GM19467 (cell line): ENCODE results near the gene UPK3A.

Source experiments
- ATAC-seq: cut with Tn5 transposase; IDR thresholded peaks from one replicate; pipeline ENCODE4 v1.9.1; 2021; ENCODE audit warnings: mild to moderate bottlenecking, moderate library complexity; ENCODE audit not compliant: unreplicated experiment

Gene UPK3A

DNA sequence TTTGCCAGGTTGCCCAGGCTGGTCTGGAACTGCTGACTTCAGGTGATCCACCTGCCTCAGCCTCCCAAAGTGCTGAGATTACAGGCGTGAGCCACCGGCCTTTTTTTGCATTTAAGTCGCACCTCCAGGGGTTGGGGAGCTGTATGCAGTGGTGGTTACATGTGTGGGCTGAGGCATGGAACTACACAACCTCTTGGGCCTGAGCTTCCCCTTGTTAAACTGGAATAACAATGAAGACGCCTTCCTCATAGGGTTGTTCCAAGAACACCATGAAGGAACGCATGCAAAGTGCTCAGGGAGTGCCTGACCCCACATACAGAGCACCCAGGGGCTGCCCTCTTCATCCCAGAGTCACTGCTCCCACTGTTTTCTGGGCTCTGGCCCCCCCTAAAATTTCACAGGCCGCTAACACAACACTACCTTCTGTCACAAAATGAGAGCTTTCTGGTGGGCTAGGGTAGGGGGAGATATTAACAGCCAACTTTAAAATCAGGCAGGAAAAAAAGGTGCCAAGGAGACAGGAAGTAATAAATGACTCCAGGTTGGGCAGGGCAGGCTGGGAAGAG lies 23.7 kb downstream of the UPK3A start:
- no peak for ATAC-seq

DNA sequence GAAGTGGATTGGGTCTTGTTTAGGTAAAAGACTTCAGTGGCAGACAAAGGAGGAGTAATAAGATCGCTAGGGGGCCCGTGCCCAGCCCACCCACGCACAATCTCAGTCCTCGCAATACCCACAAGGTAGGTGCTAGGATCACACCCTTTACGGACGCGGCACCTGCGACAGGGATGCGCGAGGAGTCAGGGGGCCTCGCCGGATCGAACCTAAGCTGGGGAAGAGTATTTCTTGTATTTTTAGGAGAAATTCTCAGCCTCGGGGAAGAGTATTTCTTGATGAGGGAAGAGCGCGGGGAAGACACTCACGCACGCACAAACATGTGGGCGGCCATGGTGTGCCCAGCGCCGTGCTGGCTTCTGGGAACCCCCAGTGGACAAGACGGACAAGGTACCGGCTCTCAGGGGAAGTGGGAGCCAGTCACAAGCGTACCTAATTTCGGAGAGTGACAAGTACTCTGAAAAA lies 24.2 kb downstream of the UPK3A start:
- ATAC-seq, result no peak

DNA sequence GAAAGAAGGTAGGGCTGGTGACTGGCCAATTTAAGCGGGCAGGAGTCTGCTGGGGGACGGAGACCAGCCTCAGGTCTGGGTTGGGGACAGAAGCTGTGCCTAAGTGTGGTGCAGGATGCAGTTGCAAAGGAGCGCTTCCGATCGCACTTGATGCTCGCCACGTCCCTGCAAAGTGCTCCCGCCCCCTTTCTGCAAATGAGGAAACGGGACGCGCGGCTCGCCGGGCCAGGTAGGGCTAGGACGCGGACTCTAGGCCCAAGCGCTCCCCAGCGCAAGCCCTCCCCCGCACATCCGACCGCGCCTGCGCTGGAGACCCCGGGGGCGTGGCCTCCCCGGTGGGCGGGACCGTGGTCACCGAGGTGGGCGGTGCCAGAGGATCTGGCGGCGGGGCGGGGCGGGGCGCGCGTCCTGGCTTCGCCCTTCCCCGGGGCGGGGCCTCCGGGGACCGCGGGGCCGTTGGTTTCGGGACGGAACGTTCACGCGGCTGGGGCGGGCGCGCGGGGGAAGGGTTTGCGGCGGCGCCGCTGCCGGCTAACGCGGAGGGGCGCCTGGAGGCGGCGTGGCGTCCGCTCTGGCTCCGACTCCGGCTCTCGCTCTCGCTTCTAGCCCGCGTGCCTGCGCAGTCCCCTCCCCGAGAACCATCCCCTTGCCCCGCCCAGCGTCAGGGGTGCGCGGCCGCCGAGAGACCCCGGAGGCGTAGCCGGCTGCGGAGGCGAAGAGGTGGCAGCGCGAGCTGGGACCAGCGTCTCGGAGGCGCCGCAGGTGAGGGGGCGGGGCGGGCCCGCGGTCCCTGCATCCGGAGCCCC lies 24.9 kb downstream of the UPK3A start, which contains the start of gene FAM118A:
Gene FAM118A, plus strand, starts transcription at position 513 of the 806 bp plus-strand sequence. CDS start 12,446 bp downstream, outside the sequence.
- peak; percentile 76 for ATAC-seq

DNA sequence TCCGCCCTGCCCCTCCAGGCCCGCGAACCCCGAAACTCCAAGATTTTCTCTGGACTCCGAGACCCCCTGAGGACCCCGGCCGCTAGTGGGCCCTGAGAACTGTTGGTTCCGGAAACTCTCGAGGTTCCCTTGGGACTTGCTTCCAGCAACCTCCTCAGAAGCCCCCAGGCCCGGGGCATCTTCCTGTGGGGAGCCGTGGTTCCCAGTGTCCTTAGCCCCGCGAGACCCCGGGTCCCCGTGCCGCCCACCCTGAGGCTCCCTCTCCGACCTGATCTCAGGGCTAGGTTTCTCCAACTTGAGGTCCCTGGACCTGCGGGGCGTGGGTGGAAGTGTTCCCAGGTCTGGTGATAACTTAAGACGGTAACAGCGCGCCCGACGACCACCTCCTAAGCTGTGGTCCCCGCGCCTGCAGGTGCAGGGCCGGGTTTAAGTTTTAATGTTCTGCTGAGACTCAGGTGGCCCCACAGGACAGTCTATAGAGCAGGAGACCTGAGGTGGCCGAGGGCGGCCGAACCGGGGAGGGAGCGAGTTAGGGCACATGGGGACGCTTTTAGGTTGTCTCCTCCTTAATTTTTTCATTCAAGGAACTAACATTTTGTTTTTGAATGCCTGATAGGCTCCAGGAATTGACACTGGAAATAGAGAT lies 25.7 kb downstream of the UPK3A start:
- ATAC-seq, result no peak

DNA sequence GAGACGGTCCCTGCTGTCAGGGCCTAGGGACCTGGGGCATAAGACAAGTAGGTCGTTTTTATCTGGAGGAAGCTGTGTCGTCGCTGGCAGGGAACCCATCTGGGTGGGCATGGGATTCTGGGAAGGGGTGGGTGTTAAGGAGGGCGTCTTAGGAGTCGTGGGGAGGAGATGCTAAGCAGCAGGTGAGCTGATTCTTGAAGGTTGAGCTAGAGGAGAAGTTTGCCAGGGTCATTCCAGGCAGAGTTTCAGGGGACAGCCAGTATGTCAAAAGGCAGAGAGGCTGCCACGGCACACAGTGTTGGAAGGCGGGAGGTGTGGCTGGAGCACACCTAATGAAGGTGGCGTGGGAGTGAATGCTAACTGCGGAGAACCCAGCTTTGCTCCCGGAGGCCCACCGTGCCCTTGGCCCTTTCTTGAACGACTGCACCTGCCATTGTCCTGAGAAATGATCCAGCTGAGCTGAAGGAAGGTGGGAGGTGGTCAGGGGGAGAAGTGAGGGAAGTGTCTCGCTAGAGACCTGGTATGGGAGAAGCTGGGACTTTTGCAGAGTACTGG lies 26.3 kb downstream of the UPK3A start:
- no peak for ATAC-seq

DNA sequence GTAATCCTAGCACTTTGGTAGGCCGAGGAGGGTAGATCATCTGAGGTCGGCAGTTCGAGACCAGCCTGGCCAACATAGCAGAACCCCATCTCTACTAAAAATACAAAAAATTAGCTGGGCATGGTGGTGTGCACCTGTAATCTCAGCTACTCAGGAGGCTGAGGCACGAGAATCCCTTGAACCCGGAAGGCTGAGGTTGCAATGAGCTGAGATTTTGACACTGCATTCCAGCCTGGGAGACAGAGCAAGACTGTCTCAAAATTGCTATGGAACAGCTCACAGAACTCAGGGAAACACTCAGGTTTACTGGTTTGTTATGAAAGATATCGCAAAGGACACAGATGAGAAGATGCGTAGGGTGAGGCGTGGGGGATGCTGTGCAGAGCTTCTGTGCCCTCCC lies 27.7 kb downstream of the UPK3A start:
- no peak for ATAC-seq

DNA sequence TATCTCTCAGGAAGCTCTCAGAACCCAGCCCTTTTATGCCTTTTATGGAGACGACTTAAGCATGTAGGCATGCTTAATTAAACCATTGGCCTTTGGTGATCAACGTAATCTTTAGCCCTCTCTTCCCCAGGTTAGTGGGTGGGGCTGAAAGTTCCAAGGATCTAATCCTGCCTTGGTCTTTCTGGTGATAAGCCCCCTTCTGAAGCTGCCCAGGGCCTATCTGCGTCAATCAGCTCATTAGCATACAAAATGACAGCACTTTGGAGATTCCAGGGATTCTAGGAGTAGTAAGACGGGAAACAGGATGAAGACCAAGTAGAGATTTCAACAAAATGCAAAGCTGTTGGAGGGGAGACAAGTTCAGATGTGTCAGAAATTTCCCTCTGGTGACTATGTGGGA lies 28.1 kb downstream of the UPK3A start:
- no peak for ATAC-seq

DNA sequence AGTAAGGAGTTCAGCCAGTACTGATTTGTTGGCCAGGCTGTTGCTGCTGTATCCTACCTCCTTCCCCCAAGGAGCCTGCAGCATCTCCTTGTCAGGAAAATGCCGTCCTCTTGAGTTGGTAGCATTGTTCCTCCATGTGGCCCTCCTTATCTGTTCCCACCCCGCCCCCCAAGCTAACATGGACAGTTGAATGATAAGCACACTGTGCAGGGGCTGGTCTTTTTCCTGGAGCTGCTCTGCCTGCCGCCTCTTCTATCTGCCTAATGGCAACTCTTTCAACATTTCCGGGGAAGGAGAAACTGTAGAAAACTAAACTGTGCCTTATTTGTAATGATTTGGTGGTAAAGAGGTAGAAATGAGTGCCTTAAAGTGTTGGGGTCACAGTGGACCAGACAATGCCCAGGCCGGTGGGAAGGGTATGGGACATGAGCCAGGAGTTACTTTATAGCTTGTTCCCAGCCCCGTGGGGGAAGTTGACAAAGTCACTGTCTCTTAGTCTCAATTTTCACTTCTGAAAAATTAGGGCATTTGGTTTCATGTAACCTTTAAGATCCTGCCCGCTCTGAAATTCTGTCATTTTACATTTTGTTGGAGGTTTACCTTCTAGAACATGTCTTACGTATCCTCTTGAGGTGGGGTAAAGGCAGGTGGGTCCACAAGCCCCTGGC lies 29.4 kb downstream of the UPK3A start:
- no peak for ATAC-seq

DNA sequence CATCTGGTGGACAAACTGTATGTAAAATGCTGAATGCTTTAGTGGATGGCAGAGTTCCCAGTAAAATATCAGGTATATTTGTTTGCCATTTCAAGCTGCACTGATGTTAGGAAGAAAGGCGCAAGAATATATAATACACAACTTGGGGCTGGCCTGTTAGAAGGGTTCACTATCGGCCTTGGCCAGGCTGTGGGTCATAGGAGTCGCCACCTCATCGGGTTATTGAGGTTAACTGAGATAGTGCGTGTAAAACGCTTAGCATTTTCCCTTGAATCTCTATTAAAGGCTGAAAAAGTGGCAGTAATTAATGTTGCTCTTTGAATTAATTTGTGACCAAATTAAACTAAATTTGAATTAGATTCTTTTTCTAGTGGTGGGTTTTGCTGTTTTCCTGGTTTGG lies 30.0 kb downstream of the UPK3A start:
- ATAC-seq, result no peak

DNA sequence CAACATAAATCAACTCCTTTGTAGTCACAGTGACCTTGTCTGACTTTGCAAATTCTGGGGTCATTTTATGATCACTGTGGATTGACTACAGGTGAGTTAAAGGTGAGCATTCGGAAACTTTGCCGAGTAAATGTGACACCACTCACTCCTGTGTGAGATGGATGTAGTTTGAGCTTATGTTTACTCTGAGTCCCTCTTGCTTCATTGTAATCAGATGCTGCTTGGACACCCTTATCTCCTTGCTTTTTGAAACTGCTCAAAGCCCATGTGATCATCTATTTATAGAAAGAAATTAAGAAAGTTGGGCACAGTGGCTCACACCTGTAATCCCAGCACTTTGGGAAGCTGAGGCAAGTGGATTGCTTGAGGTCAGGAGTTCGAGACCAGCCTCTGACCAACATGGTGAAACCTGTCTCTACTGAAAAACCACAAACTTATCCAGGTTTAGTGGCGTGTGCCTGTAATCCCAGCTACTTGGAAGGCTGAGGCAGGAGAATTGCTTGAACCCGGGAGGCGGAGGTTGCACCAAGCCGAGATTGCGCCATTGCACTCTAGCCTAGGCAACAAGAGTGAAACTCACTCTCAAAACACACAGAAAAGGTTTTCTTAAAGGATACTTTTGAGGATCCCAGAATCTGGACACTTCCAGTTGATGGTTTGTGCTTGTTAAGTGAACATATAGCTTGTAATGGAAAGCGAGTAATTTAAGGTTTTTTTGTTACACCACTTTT lies 32.2 kb downstream of the UPK3A start:
- ATAC-seq, result no peak

DNA sequence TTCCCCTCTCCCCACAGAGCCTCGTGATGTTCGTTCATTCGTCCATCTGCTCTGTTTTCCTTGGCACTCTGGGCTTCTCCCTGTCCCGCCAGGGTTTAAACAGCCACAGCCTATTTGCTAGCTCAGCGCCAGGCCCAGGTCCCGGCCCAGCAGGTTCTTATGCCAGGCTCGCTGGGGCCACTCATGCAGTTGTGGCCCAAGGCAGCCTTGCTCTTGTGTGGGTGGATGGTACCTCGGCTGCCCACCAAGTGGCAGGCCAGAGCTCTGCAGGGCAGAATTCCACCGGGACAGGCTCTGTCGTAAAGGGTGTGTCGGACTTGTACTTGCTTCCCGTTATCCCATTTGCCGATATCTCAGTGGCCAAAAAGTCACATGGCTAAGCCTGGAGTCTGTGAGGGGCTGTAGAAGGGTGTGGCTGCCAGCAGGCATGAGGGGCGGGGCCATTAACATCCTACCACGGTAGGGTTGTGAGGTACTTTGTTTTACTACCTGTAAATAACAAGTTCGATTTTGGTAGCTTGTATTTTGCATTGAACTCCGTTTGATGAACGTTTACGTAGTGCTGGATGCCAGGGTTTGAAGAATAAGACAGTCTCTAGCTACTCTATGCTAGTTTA lies 32.9 kb downstream of the UPK3A start:
- no peak for ATAC-seq

DNA sequence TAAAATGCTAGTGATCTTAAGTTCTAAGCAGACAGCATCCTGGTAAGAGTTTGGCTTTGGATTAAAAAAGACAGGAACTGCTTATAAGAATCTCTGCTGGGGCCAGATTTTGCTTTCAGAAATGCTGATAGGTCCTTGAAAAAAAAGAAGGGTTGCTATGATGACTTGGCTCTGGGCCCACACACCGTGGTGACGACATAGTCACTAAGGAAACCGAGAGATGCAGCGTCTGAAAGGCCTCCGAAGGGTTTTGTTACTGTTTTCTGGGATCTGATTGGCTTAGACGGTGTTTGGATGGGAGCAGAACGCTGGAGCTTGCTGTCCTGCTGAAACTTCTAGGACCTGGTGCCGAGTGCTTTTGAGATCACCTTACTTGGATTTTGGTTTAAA lies 33.4 kb downstream of the UPK3A start:
- ATAC-seq, result no peak

DNA sequence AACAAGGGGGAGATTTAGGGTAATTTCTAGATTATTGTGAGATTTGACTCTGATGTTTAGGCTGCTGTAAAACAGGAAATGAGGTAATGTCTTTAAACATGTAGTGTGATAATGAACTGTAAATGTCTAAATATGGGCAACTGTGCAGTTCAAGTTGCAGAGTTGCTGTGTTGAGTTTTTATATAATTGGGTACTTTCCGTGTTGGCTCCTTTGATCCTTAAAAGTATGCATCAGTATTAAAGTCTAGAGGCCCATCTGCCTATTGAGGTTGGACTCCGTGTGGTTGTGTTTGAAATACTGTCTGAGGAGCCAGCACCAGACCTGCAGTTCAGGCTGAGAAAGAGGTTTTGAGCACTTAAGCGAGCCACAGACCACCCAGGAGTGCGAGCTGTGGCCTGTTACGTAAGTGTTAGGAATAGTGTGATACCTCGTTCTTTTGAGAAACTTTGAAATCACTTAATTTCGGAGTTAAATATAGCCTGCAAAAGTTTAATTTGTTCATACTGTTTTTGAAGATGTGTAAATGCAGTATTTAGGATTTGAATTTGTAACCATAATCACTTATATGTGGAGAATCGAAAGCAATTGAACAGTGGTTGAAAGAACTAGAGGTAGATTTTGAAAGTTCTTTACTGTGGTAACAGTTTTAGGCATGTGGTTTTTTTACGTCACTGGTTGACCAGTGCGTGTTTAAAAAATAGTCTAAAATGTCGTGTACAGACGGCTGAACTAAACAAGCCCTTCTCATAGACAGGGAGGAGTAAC lies 34.0 kb downstream of the UPK3A start:
- ATAC-seq, result no peak

DNA sequence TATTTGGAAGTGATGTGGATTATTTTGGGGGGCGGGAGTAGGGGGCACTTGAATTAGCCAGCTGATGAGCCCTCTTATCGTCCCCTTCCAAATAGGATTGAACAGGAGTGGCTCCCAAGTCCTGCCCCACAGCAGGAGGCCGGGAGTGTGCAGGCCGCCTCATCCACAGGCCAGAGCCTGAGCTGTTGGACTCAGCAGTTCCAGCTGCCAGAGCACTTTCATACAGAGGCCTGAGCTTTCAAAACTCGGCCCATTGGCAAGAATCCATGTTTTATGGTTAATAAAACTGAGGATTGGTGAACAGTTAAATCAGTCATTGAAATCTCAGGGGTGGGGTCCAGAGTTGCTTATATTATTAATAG lies 34.6 kb downstream of the UPK3A start:
- ATAC-seq, result no peak

DNA sequence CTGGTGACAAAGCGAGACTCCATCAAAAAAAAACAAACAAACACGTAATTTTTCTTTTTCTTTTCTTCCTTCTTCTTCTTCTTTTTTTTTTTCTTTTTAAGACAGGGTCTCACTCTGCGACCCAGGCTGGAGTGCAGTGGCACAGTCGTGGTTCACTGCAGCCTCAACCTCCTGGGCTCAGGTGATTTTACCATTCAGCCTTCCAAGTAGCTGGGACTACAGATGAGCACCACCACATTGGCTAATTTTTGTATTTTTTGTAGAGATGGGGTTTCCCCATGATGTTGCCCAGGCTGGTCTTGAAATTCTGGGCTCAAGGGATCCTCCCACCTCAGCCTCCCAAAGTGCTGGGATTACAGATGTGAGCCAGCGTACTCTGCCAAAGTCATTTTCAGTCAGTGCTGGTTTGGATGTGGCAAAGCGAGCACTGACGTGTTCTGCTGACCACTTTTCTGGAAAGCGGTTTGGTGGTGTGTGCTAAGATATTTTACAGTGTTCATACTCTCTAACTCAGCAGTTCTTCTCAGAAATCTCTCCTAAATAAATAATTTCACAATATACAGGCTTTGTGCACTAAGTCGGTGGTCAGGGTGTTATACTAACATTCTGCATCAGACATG lies 35.7 kb downstream of the UPK3A start:
- ATAC-seq, result no peak

DNA sequence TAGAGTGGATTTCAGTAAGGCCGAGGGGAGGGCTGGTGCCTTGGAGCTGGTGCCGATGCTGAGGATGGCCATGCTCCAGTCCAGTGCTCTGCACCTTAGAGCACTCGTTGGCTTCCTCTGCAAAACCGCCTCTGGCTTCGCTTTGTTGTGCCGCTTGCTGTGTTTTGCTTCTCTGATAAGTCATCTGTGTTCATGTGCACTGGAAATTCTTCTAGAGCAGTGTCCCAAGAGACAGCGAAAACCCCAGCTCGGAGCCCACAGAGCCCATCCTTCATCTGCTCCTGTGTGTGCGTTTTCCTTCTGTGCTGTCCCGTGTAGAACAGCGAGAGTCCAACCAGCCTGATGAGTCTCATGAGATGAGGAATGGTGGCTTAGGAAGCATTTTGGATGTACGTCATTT lies 37.1 kb downstream of the UPK3A start:
- no peak for ATAC-seq

DNA sequence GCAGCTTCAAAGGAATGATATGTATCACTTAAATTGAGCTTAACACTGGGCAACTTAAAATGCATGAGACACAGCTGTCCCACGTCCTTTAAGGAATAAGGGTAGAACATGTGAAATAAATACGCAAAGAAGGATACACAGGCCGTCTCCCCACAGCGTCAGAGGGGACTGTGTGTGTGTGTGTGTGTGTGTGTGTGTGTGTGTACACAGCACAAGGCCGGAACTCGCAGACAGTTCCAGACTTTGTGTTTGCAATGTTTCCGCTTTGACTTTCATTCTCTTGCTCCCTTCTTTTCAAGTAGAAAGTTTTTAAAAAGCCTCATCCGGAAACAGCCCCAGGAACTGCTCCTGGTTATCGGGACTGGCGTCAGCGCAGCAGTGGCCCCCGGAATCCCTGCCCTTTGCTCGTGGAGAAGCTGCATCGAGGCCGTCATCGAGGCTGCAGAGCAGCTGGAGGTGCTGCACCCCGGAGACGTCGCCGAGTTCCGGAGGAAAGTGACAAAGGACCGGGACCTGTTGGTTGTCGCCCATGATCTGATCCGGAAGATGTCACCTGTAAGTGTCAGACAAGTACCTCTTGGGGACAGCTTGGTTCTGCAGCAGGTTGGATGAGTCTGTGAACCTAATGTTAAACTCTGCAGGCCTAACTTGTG lies 38.2 kb downstream of the UPK3A start:
- no peak for ATAC-seq

DNA sequence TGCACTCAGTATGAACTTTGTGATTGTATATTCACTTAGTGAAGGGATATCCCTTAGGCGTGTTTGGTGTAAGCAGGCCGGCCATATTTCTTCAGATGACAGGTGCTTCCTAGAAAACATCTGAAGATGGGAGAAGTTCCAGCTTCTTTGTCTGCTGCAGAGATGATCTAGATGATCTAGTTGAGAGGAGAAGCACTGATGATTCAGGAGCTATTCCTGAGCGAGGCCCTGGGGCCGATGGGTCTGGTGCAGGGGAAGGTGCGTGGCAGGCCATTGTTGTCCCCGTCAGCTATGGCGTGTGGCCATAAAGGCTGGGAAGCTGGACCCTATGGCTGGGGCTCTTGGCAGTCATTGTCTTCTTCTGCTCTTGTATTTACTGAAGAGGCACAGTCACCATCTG lies 38.9 kb downstream of the UPK3A start:
- no peak for ATAC-seq

DNA sequence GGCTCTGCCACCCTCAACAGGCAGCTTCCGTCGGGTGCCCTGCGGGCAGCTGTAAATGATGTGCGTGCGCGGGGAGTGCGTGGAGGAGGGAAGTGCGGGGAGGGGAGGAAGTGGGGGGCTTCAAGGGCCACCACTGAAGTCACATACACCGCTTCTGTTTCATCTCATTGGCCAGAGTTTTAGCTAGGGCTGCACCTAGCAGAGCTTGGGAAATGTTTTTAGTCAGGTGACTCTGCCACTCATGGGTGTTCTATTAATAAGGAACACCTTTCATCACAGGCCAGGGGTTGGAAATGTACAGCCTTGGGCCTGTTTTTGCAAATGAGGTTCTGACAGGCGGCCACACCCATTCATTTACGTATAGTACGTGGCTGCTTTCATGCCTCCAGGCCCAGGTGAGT lies 39.6 kb downstream of the UPK3A start:
- ATAC-seq, result no peak
